DOHH2 (cell line): Measurements from ENCODE around the gene NOC2L.

ENCODE experiments used
- H3F3A ChIP-seq: fragments of 200-600 bp; sonication (generic), shearing (Covaris generic); 2 replicates; pipeline ENCODE4 v1.6.0; 2016; ENCODE audit warnings: antibody characterized with exemption, mild to moderate bottlenecking; ENCODE audit not compliant: control insufficient read depth, insufficient read depth
- H3K27ac ChIP-seq: fragments of 200-600 bp; sonication (generic); 2 replicates; pipeline ENCODE4 v1.5.1; 2014; ENCODE audit warnings: low read depth, mild to moderate bottlenecking, low read length, moderate library complexity
- H3K27me3 ChIP-seq: fragments of 200-600 bp; sonication (generic); 2 replicates; pipeline ENCODE4 v1.6.1; 2014; ENCODE audit warnings: mild to moderate bottlenecking, low read length, mixed read lengths; ENCODE audit not compliant: control insufficient read depth
- H3K36me3 ChIP-seq: fragments of 200-600 bp; sonication (generic); 2 replicates; pipeline ENCODE4 v1.6.1; 2014; ENCODE audit warnings: mild to moderate bottlenecking, low read length, moderate library complexity, mixed read lengths; ENCODE audit not compliant: control insufficient read depth
- H3K4me1 ChIP-seq: fragments of 200-600 bp; sonication (generic); 2 replicates; pipeline ENCODE4 v1.6.1; 2014; ENCODE audit warnings: mild to moderate bottlenecking, low read length, mixed read lengths; ENCODE audit not compliant: control insufficient read depth
- H3K4me2 ChIP-seq: fragments of 200-600 bp; sonication (generic); 2 replicates; pipeline ENCODE4 v1.6.0; 2014; ENCODE audit warnings: mild to moderate bottlenecking, low read length, moderate library complexity
- H3K4me3 ChIP-seq: fragments of 200-600 bp; sonication (generic); 2 replicates; pipeline ENCODE4 v1.5.1; 2014; ENCODE audit warnings: mild to moderate bottlenecking, low read length, mixed read lengths
- H3K79me2 ChIP-seq: fragments of 200-600 bp; sonication (generic); 2 replicates; pipeline ENCODE4 v1.6.1; 2014; ENCODE audit warnings: mild to moderate bottlenecking, low read length, mixed read lengths; ENCODE audit not compliant: control insufficient read depth
- H3K9me2 ChIP-seq: fragments of 200-600 bp; sonication (generic); replicated peaks from 2 replicates; pipeline ENCODE4 v1.6.1; 2014; ENCODE audit warnings: mild to moderate bottlenecking, low read length, mixed read lengths; ENCODE audit not compliant: control insufficient read depth
- H3K9me3 ChIP-seq: fragments of 200-600 bp; sonication (generic); 2 replicates; pipeline ENCODE4 v1.6.1; 2014; ENCODE audit warnings: antibody characterized with exemption, low read length, mixed read lengths; ENCODE audit not compliant: control insufficient read depth, insufficient read depth
- H4K20me1 ChIP-seq: fragments of 200-600 bp; sonication (generic); 2 replicates; pipeline ENCODE4 v1.6.0; 2014; ENCODE audit warnings: low read depth, mild to moderate bottlenecking, antibody characterized with exemption, low read length, moderate library complexity; ENCODE audit not compliant: control insufficient read depth, insufficient read depth
- CTCF ChIP-seq: fragments of 200-600 bp; sonication (generic); IDR thresholded peaks from one replicate; pipeline ENCODE4 v1.5.1; 2014; ENCODE audit warnings: antibody characterized with exemption, mild to moderate bottlenecking, low read depth, low read length; ENCODE audit not compliant: poor library complexity, severe bottlenecking
- EZH2phosphoT487 ChIP-seq: fragments of 200-600 bp; sonication (generic); IDR thresholded peaks from 2 replicates; pipeline ENCODE4 v1.6.1; 2017; ENCODE audit warnings: borderline replicate concordance, mild to moderate bottlenecking, antibody characterized with exemption, low read length, moderate library complexity, mixed read lengths

Gene NOC2L

GRCh38 chr1:958823-959730 lies at the start of gene NOC2L:
TSS of gene NOC2L (minus strand) at chr1:959256. CDS start at chr1:959240, 16 bp downstream.
- no peak for TF ChIP-seq EZH2phosphoT487
- TF ChIP-seq CTCF: no peak
- H3K9me2 ChIP-seq: no peaks in the 10 kb centered on the region
- peak within 1 kb of the TSS; percentile 90 for H3K4me3 ChIP-seq
- H3K79me2 ChIP-seq: peaks cover 27% of the 10 kb centered on the region
- H3K27me3 ChIP-seq: no peaks in the 10 kb centered on the region
- peak within 1 kb of the TSS; percentile 77 for H3K4me2 ChIP-seq
- H3K36me3 ChIP-seq: peaks cover 39% of the 10 kb centered on the region
- no peaks in the 10 kb centered on the region for H3F3A ChIP-seq
- 0 out of 2 replicates have a peak within 1 kb of the TSS, but pooled peaks have one; percentile 15 for H3K27ac ChIP-seq
- no peaks in the 10 kb centered on the region for H4K20me1 ChIP-seq
- H3K4me1 ChIP-seq: peaks cover 22% of the 10 kb centered on the region; the same call in 1 of the 2 replicates
- H3K9me3 ChIP-seq: no peaks in the 10 kb centered on the region

- H3K9me3 ChIP-seq: no peaks in the 10 kb centered on the region
- H3K9me2 ChIP-seq: no peaks in the 10 kb centered on the region
- H3F3A ChIP-seq: no peaks in the 10 kb centered on the region
- H3K27ac ChIP-seq: no peak overlapping the region
- no peak overlapping the region for H3K4me3 ChIP-seq
- no peaks in the 10 kb centered on the region for H4K20me1 ChIP-seq
- H3K4me1 ChIP-seq: peaks cover 3% of the 10 kb centered on the region; the same call in 1 of the 2 replicates
- no peaks in the 10 kb centered on the region for H3K79me2 ChIP-seq
- peaks cover 26% of the 10 kb centered on the region for H3K27me3 ChIP-seq
- H3K4me2 ChIP-seq: no peak overlapping the region
- TF ChIP-seq CTCF (no peak), EZH2phosphoT487 (no peak)
- no peaks in the 10 kb centered on the region for H3K36me3 ChIP-seq
Observed at GRCh38 chr1:1006305-1007159, 47.5 kb upstream of the NOC2L start.

GRCh38 chr1:1005774-1006304 lies 46.8 kb upstream of the NOC2L start:
- Histone ChIP-seq H3F3A (no peaks in the 10 kb centered on the region), H3K9me2 (no peaks in the 10 kb centered on the region), H3K4me3 (no peak overlapping the region), H4K20me1 (no peaks in the 10 kb centered on the region), H3K79me2 (no peaks in the 10 kb centered on the region), H3K27ac (no peak overlapping the region), H3K9me3 (no peaks in the 10 kb centered on the region), H3K36me3 (no peaks in the 10 kb centered on the region), H3K27me3 (peaks cover 26% of the 10 kb centered on the region), H3K4me1 (peaks cover 3% of the 10 kb centered on the region; the same call in 1 of the 2 replicates), H3K4me2 (no peak overlapping the region)
- no peak for TF ChIP-seq EZH2phosphoT487
- TF ChIP-seq CTCF: no peak
